Raji (cell line): ENCODE data around the gene TSHZ2.

Experiments
- POLR2A ChIP-seq: IDR thresholded peaks from 2 replicates; pipeline ENCODE4 v1.6.1; 2011; ENCODE audit warnings: low read depth, low read length, control low read depth; ENCODE audit not compliant: insufficient read depth

TSHZ2 gene

GRCh38 chr20:53389516-53390300, 417.6 kb downstream of the TSHZ2 start:
- TF ChIP-seq POLR2A: no peak

GRCh38 chr20:53390770-53391169, 418.6 kb downstream of the TSHZ2 start:
- TF ChIP-seq POLR2A: no peak

GRCh38 chr20:53394433-53394832, 422.3 kb downstream of the TSHZ2 start:
- no peak for TF ChIP-seq POLR2A

- no peak for TF ChIP-seq POLR2A
These were observed 423.2 kb downstream of the TSHZ2 start for GRCh38 chr20:53395188-53395923.

- no peak for TF ChIP-seq POLR2A
These were observed 426.9 kb downstream of the TSHZ2 start for GRCh38 chr20:53399083-53399482.

- TF ChIP-seq POLR2A: no peak
These were observed 427.6 kb downstream of the TSHZ2 start for GRCh38 chr20:53399592-53400335.

- no peak for TF ChIP-seq POLR2A
These were observed 430.3 kb downstream of the TSHZ2 start for GRCh38 chr20:53402233-53403005.

GRCh38 chr20:53403029-53403428, 430.9 kb downstream of the TSHZ2 start:
- TF ChIP-seq POLR2A: no peak

GRCh38 chr20:53405139-53405538, 433.0 kb downstream of the TSHZ2 start:
- TF ChIP-seq POLR2A: no peak

- no peak for TF ChIP-seq POLR2A
These were observed 434.4 kb downstream of the TSHZ2 start for GRCh38 chr20:53406580-53406979.

- no peak for TF ChIP-seq POLR2A
These were observed 436.7 kb downstream of the TSHZ2 start for GRCh38 chr20:53408691-53409446.

GRCh38 chr20:53409447-53409717, 437.2 kb downstream of the TSHZ2 start:
- no peak for TF ChIP-seq POLR2A

GRCh38 chr20:53411129-53411528, 439.0 kb downstream of the TSHZ2 start:
- no peak for TF ChIP-seq POLR2A

- no peak for TF ChIP-seq POLR2A
These were observed 439.7 kb downstream of the TSHZ2 start for GRCh38 chr20:53411891-53412290.
